HepG2 (cell line): Measurements from ENCODE around the gene SNRNP35. TPM values are rescaled to one million over a fixed set of nuclear protein-coding genes. Genes with fewer than 3 reads are reported as not detected.

Experiments
- ATAC-seq: fragments of 200-7000 bp; cut with Tn5 transposase; 3 replicates; pipeline ENCODE4 v1.9.1; 2020; ENCODE audit warnings: mild to moderate bottlenecking, moderate library complexity
- BruUV-seq: library from RNA; stranded (reverse); fragments of 400-500 nt; replicated peaks from 2 replicates; lab custom pipeline; 2021; lab: Mats Ljungman, UMichigan
- CTCF ChIA-PET: fragments of 300-600 bp; formaldehyde crosslinking; extraction: SDS; loops from one replicate; lab custom pipeline; 2021; ENCODE audit warnings: low total read pairs, inconsistent platforms, low intra/inter-chr PET ratio; lab: Yijun Ruan, JAX
- POLR2A ChIA-PET: fragments of 350-600 bp; sonication (Branson Sonifier 250); formaldehyde crosslinking; loops from one replicate; lab custom pipeline; 2020; ENCODE audit warnings: antibody characterized with exemption, inconsistent platforms; lab: Yijun Ruan, JAX
- DNase-seq: peaks from one replicate; pipeline ENCODE4 v3.0.0-alpha.2; 2015; ENCODE audit warnings: low spot score
- FAIRE-seq: peaks from 3 replicates; lab custom pipeline; 2011; peaks lifted over from hg19 to GRCh38; lab: Jason Lieb, UNC
- H2AFZ ChIP-seq: one replicate; pipeline ENCODE4 v1.6.1; 2011; ENCODE audit warnings: low read length, inconsistent platforms
- H3K27ac ChIP-seq: fragments of 300-600 bp; 3 replicates; pipeline ENCODE4 v1.8.0; 2011; ENCODE audit warnings: mixed run types, mild to moderate bottlenecking, mixed read lengths, low read length, inconsistent platforms; ENCODE audit not compliant: insufficient read depth; ENCODE audit errors: extremely low read length
- H3K27me3 ChIP-seq, 2 experiments: fragments of 200-600 bp in 1 of 2; 2 replicates in 1 of 2; 3 replicates in 1 of 2; pipeline versions ENCODE4 v1.6.0 to v1.8.0; 2011; ENCODE audit warnings: low read length in 2 of 2, mild to moderate bottlenecking in 2 of 2, moderate library complexity in 2 of 2, inconsistent platforms in 1 of 2; ENCODE audit not compliant: insufficient read depth in 2 of 2, control insufficient read depth in 1 of 2
- H3K36me3 ChIP-seq, 2 experiments: fragments of 200-600 bp in 1 of 2; replicated peaks in 1 of 2; 2 replicates in 1 of 2; 3 replicates in 1 of 2; pipeline versions ENCODE4 v1.5.1 to v1.8.0; 2011; ENCODE audit warnings: low read length in 2 of 2, inconsistent platforms in 1 of 2; ENCODE audit not compliant: insufficient read depth in 2 of 2, control insufficient read depth in 1 of 2
- H3K4me1 ChIP-seq: 2 replicates; pipeline ENCODE4 v1.5.1; 2012; ENCODE audit warnings: low read length, inconsistent platforms; ENCODE audit not compliant: insufficient read depth
- H3K4me2 ChIP-seq: 2 replicates; pipeline ENCODE4 v1.6.0; 2011; ENCODE audit warnings: low read depth, low read length, inconsistent platforms
- H3K4me3 ChIP-seq, 3 experiments: fragments of 200-600 bp in 1 of 3; sonication (generic), shearing (Covaris generic) in 1 of 3; replicated peaks in 1 of 3; 2 replicates each; pipeline ENCODE4 v1.5.1; 2011 to 2016; ENCODE audit warnings: low read length in 3 of 3, inconsistent platforms in 2 of 3, low read depth in 2 of 3, mild to moderate bottlenecking in 2 of 3, control low read depth in 1 of 3, mixed read lengths in 1 of 3; ENCODE audit not compliant: insufficient read depth in 1 of 3
- H3K79me2 ChIP-seq: one replicate; pipeline ENCODE4 v1.6.1; 2011; ENCODE audit warnings: low read length, inconsistent platforms; ENCODE audit not compliant: insufficient read depth
- H3K9ac ChIP-seq: 2 replicates; pipeline ENCODE4 v1.6.0; 2011; ENCODE audit warnings: mild to moderate bottlenecking, low read depth, low read length, inconsistent platforms; ENCODE audit not compliant: insufficient read depth
- H3K9me3 ChIP-seq: 2 replicates; pipeline ENCODE4 v1.5.1; 2012; ENCODE audit warnings: mild to moderate bottlenecking, low read length
- H4K20me1 ChIP-seq: 2 replicates; pipeline ENCODE4 v1.6.0; 2011; ENCODE audit warnings: inconsistent platforms, mild to moderate bottlenecking, low read length, moderate library complexity; ENCODE audit not compliant: insufficient read depth
- AGO2 ChIP-seq: fragments of 200-400 bp; formaldehyde crosslinking; optimal IDR thresholded peaks from 2 replicates; pipeline ENCODE3; 2017; ENCODE audit warnings: mild to moderate bottlenecking, low read depth, low read length, moderate library complexity
- CENPT ChIP-seq: sonication (generic); formaldehyde crosslinking; IDR thresholded peaks from 2 replicates; pipeline ENCODE4 v1.8.0; 2022; ENCODE audit warnings: low read depth, mild to moderate bottlenecking, moderate library complexity, missing genetic modification reagents
- CREB1 ChIP-seq, 2 experiments: fragments of 450-650 bp in 1 of 2; IDR thresholded peaks; 2 replicates each; pipeline ENCODE4 v1.6.1; 2016 to 2017; ENCODE audit warnings: control low read depth in 1 of 2, mild to moderate bottlenecking in 1 of 2, missing compliant biosample characterization in 1 of 2, missing genetic modification characterization in 1 of 2
- EED ChIP-seq: sonication (generic); formaldehyde crosslinking; IDR thresholded peaks from 2 replicates; pipeline ENCODE4 v1.5.0; 2020; ENCODE audit warnings: mild to moderate bottlenecking, missing genetic modification reagents
- FOXK1 ChIP-seq: sonication (generic); formaldehyde crosslinking; IDR thresholded peaks from 2 replicates; pipeline ENCODE4 v1.4.0; 2020; ENCODE audit warnings: low read depth, missing genetic modification reagents, borderline replicate concordance
- HHEX ChIP-seq: IDR thresholded peaks from 2 replicates; pipeline ENCODE4 v1.6.1; 2016; ENCODE audit warnings: control low read depth
- MLLT10 ChIP-seq: sonication (generic); formaldehyde crosslinking; IDR thresholded peaks from 2 replicates; pipeline ENCODE4 v1.4.0; 2020; ENCODE audit warnings: missing genetic modification reagents
- NCOA1 ChIP-seq: sonication (generic); formaldehyde crosslinking; IDR thresholded peaks from 2 replicates; pipeline ENCODE4 v1.9.0; 2021; ENCODE audit warnings: missing genetic modification reagents
- PTBP1 ChIP-seq: fragments of 200-400 bp; formaldehyde crosslinking; IDR thresholded peaks from 2 replicates; pipeline ENCODE4 v1.6.1; 2018; ENCODE audit warnings: low read length, low read depth; ENCODE audit not compliant: poor library complexity, severe bottlenecking
- REXO4 ChIP-seq: sonication (generic); formaldehyde crosslinking; IDR thresholded peaks from 2 replicates; pipeline ENCODE4 v1.8.0; 2022; ENCODE audit warnings: missing genetic modification reagents, mild to moderate bottlenecking, borderline replicate concordance
- TOE1 ChIP-seq: sonication (generic); formaldehyde crosslinking; IDR thresholded peaks from 2 replicates; pipeline ENCODE4 v1.4.0; 2020; ENCODE audit warnings: mild to moderate bottlenecking, missing genetic modification reagents
- ZNF205 ChIP-seq: IDR thresholded peaks from 2 replicates; pipeline ENCODE4 v1.6.1; 2018; ENCODE audit warnings: missing biosample characterization, missing genetic modification reagents
- ZNF326 ChIP-seq: sonication (generic); formaldehyde crosslinking; IDR thresholded peaks from 2 replicates; pipeline ENCODE4 v1.4.0; 2020; ENCODE audit warnings: missing genetic modification reagents, borderline replicate concordance
- ZNF510 ChIP-seq: sonication (generic); formaldehyde crosslinking; IDR thresholded peaks from 2 replicates; pipeline ENCODE4 v1.4.0; 2020; ENCODE audit warnings: low read depth, mild to moderate bottlenecking, missing genetic modification reagents
- ZNF558 ChIP-seq: sonication (generic); formaldehyde crosslinking; IDR thresholded peaks from 2 replicates; pipeline ENCODE4 v1.9.0; 2022; ENCODE audit warnings: mild to moderate bottlenecking, missing genetic modification reagents, borderline replicate concordance
- ZNF607 ChIP-seq: sonication (generic); formaldehyde crosslinking; IDR thresholded peaks from 2 replicates; pipeline ENCODE4 v1.5.1; 2020; ENCODE audit warnings: missing genetic modification reagents, mild to moderate bottlenecking, borderline replicate concordance
- WGBS: methylation state at CpG from one replicate; pipeline ENCODE4 v1.1.6; 2017; ENCODE audit warnings: low lambda C conversion rate; 5-methylcytosine and 5-hydroxymethylcytosine counted together
- in situ Hi-C: cut with HindIII; loops from 2 replicates; pipeline ENCODE4 v1.10.0; 2017; ENCODE audit warnings: low pct_unique_long_range_greater_than_20kb; ENCODE audit not compliant: extremely low pct_ligation_motif_present
- intact Hi-C: fragments of 100-400 bp; cut with micrococcal nuclease; formaldehyde crosslinking; loops from one replicate; pipeline ENCODE4 v1.10.0; 2022; ENCODE audit not compliant: unreplicated experiment
- polyA plus RNA-seq, 8 experiments: library from polyadenylated mRNA; depleted of rRNA in 3 of 8; stranded (reverse) in 7 of 8; unstranded in 1 of 8; fragments of >200 nt; fragmentation: Illumina TruSeq in 4 of 8; extraction: Trizol in 4 of 8; gene quantifications; 2 replicates each; pipeline versions ENCODE4 v1.2.1 to v1.2.3, GENCODE V29; 2011 to 2016; ENCODE audit warnings: low read depth in 4 of 8, missing spikeins in 1 of 8, mixed read lengths in 1 of 8; ENCODE audit not compliant: insufficient read depth in 1 of 8
- total RNA-seq, 5 experiments: library from RNA; depleted of rRNA; stranded (reverse); fragments of >200 nt; fragmentation: Illumina TruSeq; extraction: Trizol; gene quantifications; 2 replicates each; pipeline ENCODE4 v1.2.3, GENCODE V29; 2016; ENCODE audit warnings: low read depth in 1 of 5
- TF ChIP-seq, protein P1 (sequence below): sonication (generic); formaldehyde crosslinking; IDR thresholded peaks from 2 replicates; pipeline ENCODE4 v1.9.0; 2021; ENCODE audit warnings: missing genetic modification reagents, mild to moderate bottlenecking, borderline replicate concordance
- TF ChIP-seq, protein P2 (sequence below): IDR thresholded peaks from 2 replicates; pipeline ENCODE4 v1.6.1; 2016; ENCODE audit warnings: missing compliant biosample characterization, missing genetic modification reagents, borderline replicate concordance

SNRNP35 gene
- total and polyA plus RNA-seq, 2 of the 13 experiments (the other 11 are each of a cell fraction or from before 2014, with no cell fraction given): 11.3 to 22.6 TPM

- no peak overlapping the region for H3K27ac ChIP-seq
- no peaks in the 10 kb centered on the region for H3K79me2 ChIP-seq
- H3K4me1 ChIP-seq: no peaks in the 10 kb centered on the region
- BruUV-seq: no TSS peak
- TF ChIP-seq CREB1 (IDR thresholded peaks at IDR 0.05) (no peak), CREB1 (CRISPR knock-in tag; IDR thresholded peaks at IDR 0.05) (no peak), PTBP1 (no peak), CENPT (CRISPR knock-in tag) (no peak), EED (CRISPR knock-in tag) (no peak), MLLT10 (CRISPR knock-in tag) (no peak), NCOA1 (CRISPR knock-in tag) (no peak)
- in situ Hi-C loops: no loop called here
- no peak for DNase-seq
- no peaks in the 10 kb centered on the region for H3K9me3 ChIP-seq
- H3K27me3 ChIP-seq: no peaks in the 10 kb centered on the region
- H3K4me2 ChIP-seq: no peak overlapping the region
- no peak for ATAC-seq
- CTCF ChIA-PET: no interaction called here
- FAIRE-seq: no peak
- H3K4me3 ChIP-seq: no peak overlapping the region
- peaks cover 0 to 4% of the 10 kb centered on the region in 2 experiments; a peak in 4 of 5 replicates for H3K36me3 ChIP-seq
- intact Hi-C loops: no loop called here
- no peak overlapping the region for H2AFZ ChIP-seq
- no peak overlapping the region for H3K9ac ChIP-seq
- POLR2A ChIA-PET: no interaction called here
- no peaks in the 10 kb centered on the region for H4K20me1 ChIP-seq
- 95% methylated on average over 14 of the region's 14 CpGs for WGBS
These were observed 27.8 kb downstream of the SNRNP35 start for GRCh38 chr12:123485756-123486155.

GRCh38 chr12:123487428-123487827 lies 29.5 kb downstream of the SNRNP35 start:
- in situ Hi-C loops: no loop called here
- no peak for DNase-seq
- Histone ChIP-seq H3K4me1 (no peaks in the 10 kb centered on the region), H3K4me3 (no peak overlapping the region), H3K36me3 (no peaks in the 10 kb centered on the region; a peak in 3 of 5 replicates), H3K4me2 (no peak overlapping the region), H3K9ac (no peak overlapping the region), H3K79me2 (no peaks in the 10 kb centered on the region), H3K27ac (no peak overlapping the region), H2AFZ (no peak overlapping the region), H3K27me3 (no peaks in the 10 kb centered on the region), H3K9me3 (no peaks in the 10 kb centered on the region), H4K20me1 (no peaks in the 10 kb centered on the region)
- ChIA-PET POLR2A (no interaction called here), CTCF (no interaction called here)
- BruUV-seq: no TSS peak
- 97% methylated on average over 6 of the region's 6 CpGs for WGBS
- FAIRE-seq: no peak
- no peak for ATAC-seq
- intact Hi-C loops: no loop called here
- TF ChIP-seq ZNF326 (no peak), REXO4 (no peak), ZNF205 (CRISPR knock-in tag) (no peak), TOE1 (CRISPR knock-in tag) (no peak), ZNF558 (CRISPR knock-in tag) (no peak), AGO2 (no peak), ZNF607 (CRISPR knock-in tag) (no peak), HHEX (CRISPR knock-in tag) (no peak), ZNF510 (CRISPR knock-in tag) (no peak), FOXK1 (CRISPR knock-in tag) (no peak)
- TF ChIP-seq, protein P1, sequence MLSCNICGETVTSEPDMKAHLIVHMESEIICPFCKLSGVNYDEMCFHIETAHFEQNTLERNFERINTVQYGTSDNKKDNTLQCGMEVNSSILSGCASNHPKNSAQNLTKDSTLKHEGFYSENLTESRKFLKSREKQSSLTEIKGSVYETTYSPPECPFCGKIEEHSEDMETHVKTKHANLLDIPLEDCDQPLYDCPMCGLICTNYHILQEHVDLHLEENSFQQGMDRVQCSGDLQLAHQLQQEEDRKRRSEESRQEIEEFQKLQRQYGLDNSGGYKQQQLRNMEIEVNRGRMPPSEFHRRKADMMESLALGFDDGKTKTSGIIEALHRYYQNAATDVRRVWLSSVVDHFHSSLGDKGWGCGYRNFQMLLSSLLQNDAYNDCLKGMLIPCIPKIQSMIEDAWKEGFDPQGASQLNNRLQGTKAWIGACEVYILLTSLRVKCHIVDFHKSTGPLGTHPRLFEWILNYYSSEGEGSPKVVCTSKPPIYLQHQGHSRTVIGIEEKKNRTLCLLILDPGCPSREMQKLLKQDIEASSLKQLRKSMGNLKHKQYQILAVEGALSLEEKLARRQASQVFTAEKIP (CRISPR knock-in tag): no peak
- TF ChIP-seq, protein P2, sequence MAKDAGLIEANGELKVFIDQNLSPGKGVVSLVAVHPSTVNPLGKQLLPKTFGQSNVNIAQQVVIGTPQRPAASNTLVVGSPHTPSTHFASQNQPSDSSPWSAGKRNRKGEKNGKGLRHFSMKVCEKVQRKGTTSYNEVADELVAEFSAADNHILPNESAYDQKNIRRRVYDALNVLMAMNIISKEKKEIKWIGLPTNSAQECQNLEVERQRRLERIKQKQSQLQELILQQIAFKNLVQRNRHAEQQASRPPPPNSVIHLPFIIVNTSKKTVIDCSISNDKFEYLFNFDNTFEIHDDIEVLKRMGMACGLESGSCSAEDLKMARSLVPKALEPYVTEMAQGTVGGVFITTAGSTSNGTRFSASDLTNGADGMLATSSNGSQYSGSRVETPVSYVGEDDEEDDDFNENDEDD: no peak
